ENCODE results near the gene DYNLT2B.
"Not testable (repeated sequence)": the region's sequence is repeated elsewhere in the genome, so short reads cannot be mapped to it uniquely, and the experiment has no call there.

Gene DYNLT2B

GRCh38 chr3:196272826-196273225 is 45.2 kb downstream of the DYNLT2B start:
- no peak for DNase-seq (ENCODE audit: low read depth in 2 of 2)

GRCh38 chr3:196270499-196270898 is 47.5 kb downstream of the DYNLT2B start:
- no peak for DNase-seq (ENCODE audit: low read depth in 2 of 2)

- DNase-seq (ENCODE audit: low read depth in 2 of 2) = no peak
Measured at GRCh38 chr3:196268284-196269163, 49.5 kb downstream of the DYNLT2B start.

GRCh38 chr3:196263819-196264218 is 54.2 kb downstream of the DYNLT2B start:
- DNase-seq (ENCODE audit: low read depth in 2 of 2) = no peak

- DNase-seq (ENCODE audit: low read depth in 2 of 2) = no peak
Measured at GRCh38 chr3:196260784-196261183, 57.3 kb downstream of the DYNLT2B start.

- no peak for DNase-seq (ENCODE audit: low read depth in 2 of 2)
Measured at GRCh38 chr3:196255776-196256175, 62.3 kb downstream of the DYNLT2B start.

GRCh38 chr3:196254376-196255283 is 63.4 kb downstream of the DYNLT2B start:
- DNase-seq (ENCODE audit: low read depth in 2 of 2) = no peak

GRCh38 chr3:196251918-196252317 is 66.1 kb downstream of the DYNLT2B start:
- DNase-seq (ENCODE audit: low read depth in 2 of 2) = no peak

- DNase-seq (ENCODE audit: low read depth in 2 of 2) = no peak
Measured at GRCh38 chr3:196246612-196247308, 71.3 kb downstream of the DYNLT2B start.

GRCh38 chr3:196244166-196244565 is 73.9 kb downstream of the DYNLT2B start:
- DNase-seq (ENCODE audit: low read depth in 2 of 2) = not testable (repeated sequence)

- no peak for DNase-seq (ENCODE audit: low read depth in 2 of 2)
Measured at GRCh38 chr3:196241704-196242103, 76.3 kb downstream of the DYNLT2B start.

Measured in stimulated activated CD4-positive, alpha-beta T cell treated with anti-CD3 and anti-CD28 coated beads, Interleukin-4, amount 100 ng/mL, for 48 hours (primary cell).